B cell (primary cell): Measurements from ENCODE around the gene LIN7A. TPM values are rescaled to one million over a fixed set of nuclear protein-coding genes. Genes with fewer than 3 reads are reported as not detected.

Source experiments
- ATAC-seq: fragments of 200-7000 bp; cut with Tn5 transposase; one replicate; pipeline ENCODE4 v1.10.0; 2021; ENCODE audit warnings: low read depth, mild to moderate bottlenecking, moderate number of reproducible peaks, moderate library complexity
- CTCF ChIA-PET: fragments of 350-600 bp; sonication (Branson Sonifier 250); formaldehyde crosslinking; loops from one replicate; lab custom pipeline; 2021; ENCODE audit warnings: antibody characterized with exemption, inconsistent platforms; lab: Charles Lee
- POLR2A ChIA-PET: fragments of 350-600 bp; sonication (Branson Sonifier 250); formaldehyde crosslinking; loops from one replicate; lab custom pipeline; 2021; ENCODE audit warnings: antibody characterized with exemption; lab: Charles Lee
- DNase-seq: peaks from one replicate; pipeline ENCODE4 v3.0.0; 2013
- H2AFZ ChIP-seq: 2 replicates; pipeline ENCODE4 v1.6.1; 2012; ENCODE audit warnings: mild to moderate bottlenecking, low read depth, low read length; ENCODE audit not compliant: insufficient read depth, poor library complexity, severe bottlenecking
- H3K27ac ChIP-seq, 2 donors: 1 replicate in 1 of 2; 2 replicates in 1 of 2; pipeline ENCODE4 v1.5.1; 2012 to 2013; ENCODE audit warnings: low read length in 2 of 2, mild to moderate bottlenecking in 2 of 2, moderate library complexity in 1 of 2
- H3K27me3 ChIP-seq, 4 experiments: fragments of 200-600 bp in 1 of 4; sonication (generic) in 1 of 4; replicated peaks in 1 of 4; 1 replicate in 2 of 4; 2 replicates in 2 of 4; pipeline versions ENCODE4 v1.6.1 to v1.7.0; 2013 to 2016; ENCODE audit warnings: low read length in 3 of 4, mild to moderate bottlenecking in 2 of 4, mixed read lengths in 1 of 4, moderate library complexity in 1 of 4; ENCODE audit not compliant: insufficient read depth in 4 of 4, control insufficient read depth in 3 of 4; ENCODE audit errors: control extremely low read depth in 1 of 4
- H3K36me3 ChIP-seq, 2 experiments: replicated peaks in 1 of 2; 1 replicate in 1 of 2; 2 replicates in 1 of 2; pipeline versions ENCODE4 v1.6.1 to v1.7.1; 2013; ENCODE audit warnings: low read length in 1 of 2; ENCODE audit not compliant: insufficient read depth in 2 of 2, control insufficient read depth in 1 of 2; ENCODE audit errors: control extremely low read depth in 1 of 2, extremely low read depth in 1 of 2
- H3K4me1 ChIP-seq, 2 donors: fragments of 200-600 bp in 1 of 2; sonication (generic) in 1 of 2; 1 replicate in 1 of 2; 2 replicates in 1 of 2; pipeline versions ENCODE4 v1.5.1 to v1.6.1; 2013 to 2017; ENCODE audit warnings: low read length in 2 of 2; ENCODE audit not compliant: control insufficient read depth in 2 of 2, insufficient read depth in 2 of 2
- H3K4me2 ChIP-seq: replicated peaks from 2 replicates; pipeline ENCODE3; 2012; ENCODE audit warnings: mild to moderate bottlenecking, low read depth, low read length; ENCODE audit not compliant: poor library complexity, severe bottlenecking
- H3K4me3 ChIP-seq, 5 experiments: fragments of 200-600 bp in 1 of 5; sonication (generic) in 1 of 5; 1 replicate in 3 of 5; 2 replicates in 2 of 5; pipeline versions ENCODE4 v1.5.1 to v1.7.0; 2011 to 2016; ENCODE audit warnings: low read length in 4 of 5, mild to moderate bottlenecking in 4 of 5, low read depth in 2 of 5, control low read depth in 1 of 5, moderate library complexity in 1 of 5; ENCODE audit not compliant: insufficient read depth in 1 of 5; ENCODE audit errors: control extremely low read depth in 1 of 5, extremely low read depth in 1 of 5
- H3K79me2 ChIP-seq: fragments of 200-600 bp; sonication (generic); one replicate; pipeline ENCODE4 v1.6.0; 2016; ENCODE audit warnings: low read length; ENCODE audit not compliant: control insufficient read depth, insufficient read depth
- H3K9ac ChIP-seq: fragments of 200-600 bp; sonication (generic); 2 replicates; pipeline ENCODE4 v1.6.1; 2017; ENCODE audit warnings: mild to moderate bottlenecking, low read length, moderate library complexity
- H3K9me3 ChIP-seq, 3 donors: one replicate each; pipeline versions ENCODE4 v1.6.1 to v1.7.1; 2013; ENCODE audit warnings: low read length in 2 of 3; ENCODE audit not compliant: control insufficient read depth in 2 of 3, insufficient read depth in 1 of 3; ENCODE audit errors: control extremely low read depth in 1 of 3
- H4K20me1 ChIP-seq: 2 replicates; pipeline ENCODE4 v1.6.0; 2012; ENCODE audit warnings: mild to moderate bottlenecking, low read length; ENCODE audit not compliant: insufficient read depth, control insufficient read depth, poor library complexity, severe bottlenecking
- H3K27ac Mint-ChIP-seq: one replicate; pipeline ENCODE4 v1.8.0; 2021; ENCODE audit warnings: mixed read lengths
- H3K27me3 Mint-ChIP-seq: one replicate; pipeline ENCODE4 v1.8.0; 2021; ENCODE audit warnings: mixed read lengths
- H3K4me1 Mint-ChIP-seq: one replicate; pipeline ENCODE4 v1.8.0; 2021; ENCODE audit warnings: mixed read lengths
- H3K4me3 Mint-ChIP-seq: one replicate; pipeline ENCODE4 v1.8.0; 2021; ENCODE audit warnings: mixed read lengths
- H3K9me3 Mint-ChIP-seq: one replicate; pipeline ENCODE4 v1.8.0; 2022; ENCODE audit warnings: mixed read lengths; ENCODE audit not compliant: insufficient read depth
- EZH2 ChIP-seq: IDR thresholded peaks from 2 replicates; pipeline ENCODE4 v1.6.1; 2012; ENCODE audit warnings: borderline replicate concordance, low read depth, mild to moderate bottlenecking, moderate library complexity, low read length; ENCODE audit not compliant: insufficient read depth, poor library complexity, severe bottlenecking
- WGBS: methylation state at CpG from one replicate; pipeline ENCODE4 v1.1.5; 2013; ENCODE audit warnings: missing lambda C conversion rate; ENCODE audit not compliant: insufficient coverage; 5-methylcytosine and 5-hydroxymethylcytosine counted together
- intact Hi-C: fragments of 100-400 bp; cut with micrococcal nuclease; formaldehyde crosslinking; loops from one replicate; pipeline ENCODE4 v1.10.0; 2022
- polyA plus RNA-seq: library from polyadenylated mRNA; depleted of rRNA; stranded (reverse); fragments of >200 nt; gene quantifications from 2 replicates; pipeline ENCODE4 v1.2.3, GENCODE V29; 2012
- total RNA-seq, 2 donors: library from RNA; stranded (reverse); fragments of 120-200 nt in 1 of 2; gene quantifications; 1 replicate in 1 of 2; 2 replicates in 1 of 2; pipeline versions ENCODE4 v1.2.3 to v1.2.4, GENCODE V29; 2013 to 2022
- TF ChIP-seq, protein P1 (sequence below): fragments of 200-600 bp; IDR thresholded peaks from one replicate; pipeline ENCODE4 v1.8.0; 2022; ENCODE audit warnings: antibody characterized with exemption, mild to moderate bottlenecking

The LIN7A gene
- total and polyA plus RNA-seq, 2 donors (not counting 1 experiment from before 2014, with no cell fraction given): 0.10 TPM; not detected in 1

DNA sequence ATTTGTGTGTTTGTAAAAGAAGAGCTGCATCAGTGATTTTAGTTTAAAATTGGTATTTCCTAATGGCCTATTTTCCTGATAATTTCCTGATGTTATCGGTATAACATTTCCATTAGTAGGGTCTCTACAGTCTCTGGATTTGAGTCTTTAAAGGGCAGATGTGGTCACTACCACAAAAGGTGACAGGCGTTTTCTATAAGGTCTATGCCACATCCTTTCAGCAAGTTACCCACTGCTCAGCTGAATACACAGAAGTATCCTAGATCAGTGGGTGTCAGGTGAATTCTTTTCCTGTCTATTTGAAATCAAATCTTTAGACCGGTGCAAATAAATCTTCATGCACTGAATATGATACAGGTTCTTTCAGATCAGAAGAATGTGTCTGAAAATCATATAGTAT is 90.2 kb downstream of the LIN7A start:
- Histone ChIP-seq H3K4me3 (no peak overlapping the region), H3K36me3 (no peaks in the 10 kb centered on the region), H3K79me2 (no peaks in the 10 kb centered on the region), H3K9ac (no peak overlapping the region), H3K27ac (no peak overlapping the region), H4K20me1 (no peaks in the 10 kb centered on the region), H2AFZ (no peak overlapping the region), H3K4me2 (no peak overlapping the region), H3K4me1 (no peaks in the 10 kb centered on the region), H3K9me3 (no peaks in the 10 kb centered on the region), H3K27me3 (no peaks in the 10 kb centered on the region)
- Mint-ChIP-seq H3K27ac (no peak overlapping the region), H3K27me3 (no peaks in the 10 kb centered on the region), H3K9me3 (no peaks in the 10 kb centered on the region), H3K4me1 (no peaks in the 10 kb centered on the region), H3K4me3 (no peak overlapping the region)
- TF ChIP-seq, protein P1, sequence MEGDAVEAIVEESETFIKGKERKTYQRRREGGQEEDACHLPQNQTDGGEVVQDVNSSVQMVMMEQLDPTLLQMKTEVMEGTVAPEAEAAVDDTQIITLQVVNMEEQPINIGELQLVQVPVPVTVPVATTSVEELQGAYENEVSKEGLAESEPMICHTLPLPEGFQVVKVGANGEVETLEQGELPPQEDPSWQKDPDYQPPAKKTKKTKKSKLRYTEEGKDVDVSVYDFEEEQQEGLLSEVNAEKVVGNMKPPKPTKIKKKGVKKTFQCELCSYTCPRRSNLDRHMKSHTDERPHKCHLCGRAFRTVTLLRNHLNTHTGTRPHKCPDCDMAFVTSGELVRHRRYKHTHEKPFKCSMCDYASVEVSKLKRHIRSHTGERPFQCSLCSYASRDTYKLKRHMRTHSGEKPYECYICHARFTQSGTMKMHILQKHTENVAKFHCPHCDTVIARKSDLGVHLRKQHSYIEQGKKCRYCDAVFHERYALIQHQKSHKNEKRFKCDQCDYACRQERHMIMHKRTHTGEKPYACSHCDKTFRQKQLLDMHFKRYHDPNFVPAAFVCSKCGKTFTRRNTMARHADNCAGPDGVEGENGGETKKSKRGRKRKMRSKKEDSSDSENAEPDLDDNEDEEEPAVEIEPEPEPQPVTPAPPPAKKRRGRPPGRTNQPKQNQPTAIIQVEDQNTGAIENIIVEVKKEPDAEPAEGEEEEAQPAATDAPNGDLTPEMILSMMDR: no peak
- no peak for TF ChIP-seq EZH2
- no peak for DNase-seq
- intact Hi-C loops: no loop called here
- POLR2A ChIA-PET: no interaction called here
- ATAC-seq: no peak
- CTCF ChIA-PET: no interaction called here
- 100% methylated on average over 1 of the region's 3 CpGs for WGBS

DNA sequence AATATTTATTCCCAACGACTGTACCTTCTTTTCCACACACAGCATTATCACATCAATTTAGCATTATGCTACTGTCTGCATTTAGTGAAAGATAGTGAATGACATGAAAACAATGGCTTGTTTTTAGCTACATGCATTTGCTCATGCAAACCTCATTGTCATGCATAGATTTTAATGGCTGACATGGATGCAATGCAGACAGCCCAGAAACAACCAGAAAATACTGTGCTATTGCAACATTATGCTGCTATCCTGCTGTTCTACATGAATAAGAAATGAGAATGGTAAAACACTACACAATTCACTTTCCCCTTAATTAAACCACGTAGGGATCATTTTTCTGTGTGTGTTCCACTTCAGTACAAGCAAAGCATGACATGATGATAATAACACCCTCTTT is 90.8 kb downstream of the LIN7A start:
- Histone ChIP-seq H3K9me3 (no peaks in the 10 kb centered on the region), H4K20me1 (no peaks in the 10 kb centered on the region), H2AFZ (no peak overlapping the region), H3K79me2 (no peaks in the 10 kb centered on the region), H3K4me2 (no peak overlapping the region), H3K27ac (no peak overlapping the region), H3K9ac (no peak overlapping the region), H3K4me3 (no peak overlapping the region), H3K4me1 (no peaks in the 10 kb centered on the region), H3K27me3 (no peaks in the 10 kb centered on the region), H3K36me3 (no peaks in the 10 kb centered on the region)
- TF ChIP-seq EZH2: no peak
- TF ChIP-seq, protein P1: no peak
- Mint-ChIP-seq H3K4me3 (no peak overlapping the region), H3K9me3 (no peaks in the 10 kb centered on the region), H3K27ac (no peak overlapping the region), H3K4me1 (no peaks in the 10 kb centered on the region), H3K27me3 (no peaks in the 10 kb centered on the region)
- no peak for ATAC-seq
- intact Hi-C loops: no loop called here
- POLR2A ChIA-PET: no interaction called here
- CTCF ChIA-PET: no interaction called here
- WGBS: no CpG with 5 or more reads among the region's 2 CpGs
- DNase-seq: no peak
